OCI-LY7 (cell line): ENCODE measurements around the gene SPATA24. TPM values are rescaled to one million over a fixed set of nuclear protein-coding genes. Genes with fewer than 3 reads are reported as not detected.

Source experiments
- BruUV-seq: library from RNA; stranded (reverse); fragments of 400-500 nt; replicated peaks from 2 replicates; lab custom pipeline; 2021; lab: Mats Ljungman, UMichigan
- CTCF ChIA-PET: fragments of 300-600 bp; sonication (Branson Sonifier 250); formaldehyde crosslinking; loops from one replicate; lab custom pipeline; 2022; ENCODE audit warnings: antibody characterized with exemption; ENCODE audit not compliant: unreplicated experiment; lab: Charles Lee
- POLR2A ChIA-PET: fragments of 300-600 bp; sonication (Branson Sonifier 250); formaldehyde crosslinking; loops from one replicate; lab custom pipeline; 2022; ENCODE audit warnings: antibody characterized with exemption; lab: Charles Lee
- DNase-seq: peaks from one replicate; pipeline ENCODE4 v3.0.0-alpha.2; 2015; ENCODE audit warnings: low spot score
- H2AFZ ChIP-seq: fragments of 200-600 bp; sonication (generic), shearing (Covaris generic); 2 replicates; pipeline ENCODE4 v1.6.1; 2014; ENCODE audit warnings: mild to moderate bottlenecking, antibody characterized with exemption, low read length, moderate library complexity
- H3K27ac ChIP-seq: fragments of 200-600 bp; sonication (generic); 2 replicates; pipeline ENCODE4 v1.5.1; 2014; ENCODE audit warnings: mixed run types, low read depth, mild to moderate bottlenecking, moderate library complexity, low read length, inconsistent platforms; ENCODE audit not compliant: poor library complexity, severe bottlenecking
- H3K36me3 ChIP-seq: fragments of 200-600 bp; sonication (generic); 2 replicates; pipeline ENCODE4 v1.6.1; 2014; ENCODE audit warnings: mild to moderate bottlenecking, antibody characterized with exemption, low read length, moderate library complexity, mixed read lengths; ENCODE audit not compliant: insufficient read depth
- H3K4me1 ChIP-seq: fragments of 200-600 bp; sonication (generic); 2 replicates; pipeline ENCODE4 v1.5.1; 2014; ENCODE audit warnings: mild to moderate bottlenecking, low read length; ENCODE audit not compliant: insufficient read depth, poor library complexity, severe bottlenecking
- H3K4me2 ChIP-seq: fragments of 200-600 bp; sonication (generic); 2 replicates; pipeline ENCODE4 v1.6.1; 2014; ENCODE audit warnings: mild to moderate bottlenecking, low read length
- H3K4me3 ChIP-seq: fragments of 200-600 bp; sonication (generic); 2 replicates; pipeline ENCODE4 v1.5.1; 2014; ENCODE audit warnings: mild to moderate bottlenecking, low read depth, low read length; ENCODE audit not compliant: poor library complexity, severe bottlenecking
- H3K79me2 ChIP-seq: fragments of 200-600 bp; sonication (generic); 2 replicates; pipeline ENCODE4 v1.6.1; 2016; ENCODE audit warnings: low read depth, mild to moderate bottlenecking, low read length, moderate library complexity, mixed read lengths; ENCODE audit not compliant: insufficient read depth
- H3K9me2 ChIP-seq: fragments of 200-600 bp; sonication (generic); 2 replicates; pipeline ENCODE4 v1.6.1; 2016; ENCODE audit warnings: mild to moderate bottlenecking, low read length, mixed read lengths; ENCODE audit not compliant: insufficient read depth
- H3K9me3 ChIP-seq: fragments of 200-600 bp; sonication (generic); 2 replicates; pipeline ENCODE4 v1.6.1; 2014; ENCODE audit warnings: mild to moderate bottlenecking, mixed run types, low read length, mixed read lengths
- H4K20me1 ChIP-seq: fragments of 200-600 bp; sonication (generic); 2 replicates; pipeline ENCODE4 v1.6.1; 2014; ENCODE audit warnings: mild to moderate bottlenecking, antibody characterized with exemption, low read length, moderate library complexity, mixed read lengths; ENCODE audit not compliant: insufficient read depth
- CTCF ChIP-seq: fragments of 200-600 bp; sonication (generic); conservative IDR thresholded peaks from 2 replicates; pipeline ENCODE4 v1.5.1; 2014; ENCODE audit warnings: mild to moderate bottlenecking, antibody characterized with exemption, low read length, moderate library complexity, mixed read lengths
- EZH2phosphoT487 ChIP-seq: fragments of 200-600 bp; sonication (generic); IDR thresholded peaks from 2 replicates; pipeline ENCODE4 v1.6.1; 2018; ENCODE audit warnings: low read depth, borderline replicate concordance, mild to moderate bottlenecking, mixed run types, antibody characterized with exemption, low read length, moderate library complexity, mixed read lengths
- intact Hi-C: fragments of 100-400 bp; cut with micrococcal nuclease; formaldehyde crosslinking; loops from one replicate; pipeline ENCODE4 v1.10.0; 2022; ENCODE audit not compliant: unreplicated experiment
- total RNA-seq, 2 experiments: library from RNA; depleted of rRNA in 1 of 2; stranded (reverse); fragments of >200 nt in 1 of 2; shearing (Covaris generic) in 1 of 2; gene quantifications; 2 replicates each; pipeline ENCODE4 v1.2.3, GENCODE V29; 2014 to 2022

Gene SPATA24
- total RNA-seq, 2 experiments from 2014 or later, result 9.4 to 12.0 TPM

GRCh38 chr5:139417214-139417613 lies 13.3 kb upstream of the SPATA24 start:
- no peaks in the 10 kb centered on the region for H4K20me1 ChIP-seq
- no peak overlapping the region for H2AFZ ChIP-seq
- no TSS peak for BruUV-seq
- no peaks in the 10 kb centered on the region for H3K9me3 ChIP-seq
- no peak for DNase-seq
- no peak overlapping the region for H3K4me3 ChIP-seq
- H3K79me2 ChIP-seq, result no peaks in the 10 kb centered on the region
- ChIA-PET CTCF (interaction anchor here (1.7 kb wide), 1 partner anchor 97 kb away, joined by 5 read pairs; no protein-coding TSS in a partner anchor), POLR2A (interaction anchor here (1.8 kb wide), 1 partner anchor 10 kb away, joined by 5 read pairs; no protein-coding TSS in a partner anchor)
- no peaks in the 10 kb centered on the region for H3K4me1 ChIP-seq
- H3K4me2 ChIP-seq, result no peak overlapping the region
- intact Hi-C loops, result no loop called here
- H3K36me3 ChIP-seq, result no peaks in the 10 kb centered on the region
- H3K27ac ChIP-seq, result no peak overlapping the region
- no peaks in the 10 kb centered on the region for H3K9me2 ChIP-seq
- TF ChIP-seq CTCF (no peak), EZH2phosphoT487 (no peak)

GRCh38 chr5:139416651-139417050 lies 12.8 kb upstream of the SPATA24 start:
- H3K9me3 ChIP-seq, result no peaks in the 10 kb centered on the region
- no peaks in the 10 kb centered on the region for H4K20me1 ChIP-seq
- no peak overlapping the region for H3K27ac ChIP-seq
- H3K9me2 ChIP-seq, result no peaks in the 10 kb centered on the region
- no peak overlapping the region for H2AFZ ChIP-seq
- no peaks in the 10 kb centered on the region for H3K4me1 ChIP-seq
- BruUV-seq, result no TSS peak
- TF ChIP-seq EZH2phosphoT487 (no peak), CTCF (no peak)
- H3K79me2 ChIP-seq, result no peaks in the 10 kb centered on the region
- H3K4me3 ChIP-seq, result no peak overlapping the region
- H3K36me3 ChIP-seq, result no peaks in the 10 kb centered on the region
- intact Hi-C loops, result no loop called here
- no peak overlapping the region for H3K4me2 ChIP-seq
- no peak for DNase-seq
- ChIA-PET POLR2A (no interaction called here), CTCF (no interaction called here)

DNA sequence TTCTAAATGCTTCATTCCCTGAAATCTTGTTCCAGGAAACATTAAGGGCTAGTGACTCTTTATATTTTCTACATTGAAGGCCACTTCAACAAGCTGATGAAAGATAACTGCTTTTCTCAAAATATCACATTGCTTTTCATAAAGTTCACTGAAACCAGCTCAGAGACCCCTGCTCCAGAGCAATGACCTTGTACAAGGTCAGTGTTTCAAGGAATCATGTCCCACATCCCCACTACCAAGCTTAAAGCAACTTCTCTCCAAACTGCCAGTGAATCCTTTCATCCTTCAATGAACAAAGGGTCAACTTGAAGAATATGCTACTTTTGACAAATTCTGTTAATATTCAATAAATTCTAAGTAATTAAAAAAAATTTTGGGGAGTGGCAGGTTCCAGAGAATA lies 12.0 kb upstream of the SPATA24 start:
- no peak overlapping the region for H3K4me2 ChIP-seq
- H3K27ac ChIP-seq, result no peak overlapping the region
- H3K79me2 ChIP-seq, result no peaks in the 10 kb centered on the region
- no TSS peak for BruUV-seq
- H3K4me1 ChIP-seq, result no peaks in the 10 kb centered on the region
- ChIA-PET POLR2A (no interaction called here), CTCF (no interaction called here)
- no peak for DNase-seq
- H3K36me3 ChIP-seq, result no peaks in the 10 kb centered on the region
- no peaks in the 10 kb centered on the region for H3K9me2 ChIP-seq
- no peak overlapping the region for H3K4me3 ChIP-seq
- no peaks in the 10 kb centered on the region for H4K20me1 ChIP-seq
- no peaks in the 10 kb centered on the region for H3K9me3 ChIP-seq
- TF ChIP-seq EZH2phosphoT487, result no peak
- no peak for TF ChIP-seq CTCF
- H2AFZ ChIP-seq, result no peak overlapping the region
- intact Hi-C loops, result no loop called here
